Measurements from ENCODE around the gene TUBA3C.
"Not testable (repeated sequence)": the region's sequence is repeated elsewhere in the genome, so short reads cannot be mapped to it uniquely, and the experiment has no call there.

The TUBA3C gene

GRCh38 chr13:19181621-19182485, at the start of gene TUBA3C:
TSS of gene TUBA3C (minus strand) at chr13:19181824. CDS start at chr13:19181747, 77 bp downstream.
- CTCF ChIA-PET = no interaction called here
- Histone ChIP-seq H3K4me1 (ENCODE audit: control insufficient read depth, insufficient read depth, low read length) (no peaks in the 10 kb centered on the region), H3K4me3 (ENCODE audit: low read depth, low read length) (no peak within 1 kb of the TSS), H3K36me3 (ENCODE audit: control insufficient read depth in 2 of 2, insufficient read depth in 1 of 2, low read length in 2 of 2) (no peaks in the 10 kb centered on the region), H3K27ac (ENCODE audit: extremely low read depth, low read depth, low read length) (no peak within 1 kb of the TSS), H3K9me3 (ENCODE audit: control insufficient read depth, insufficient read depth, low read depth, low read length) (no peaks in the 10 kb centered on the region)
- POLR2A ChIA-PET = no interaction called here
- TF ChIP-seq ZNF280D (tag by site-specific recombination; IDR thresholded peaks at IDR 0.05) (no peak), ZEB2 (tag by site-specific recombination; IDR thresholded peaks at IDR 0.05) (no peak), ZNF621 (tag by site-specific recombination; IDR thresholded peaks at IDR 0.05) (no peak), ZNF274 (IDR thresholded peaks at IDR 0.05; ENCODE audit: low read length) (no peak), ZNF274 (tag by site-specific recombination; IDR thresholded peaks at IDR 0.05; ENCODE audit: borderline replicate concordance) (no peak), ZNF140 (tag by site-specific recombination; IDR thresholded peaks at IDR 0.05) (no peak)

- H3K27ac ChIP-seq (ENCODE audit: extremely low read depth, low read depth, low read length); H3K9me3 ChIP-seq (ENCODE audit: control insufficient read depth, insufficient read depth, low read depth, low read length); POLR2A ChIA-PET; H3K36me3 ChIP-seq (ENCODE audit: control insufficient read depth in 2 of 2, insufficient read depth in 1 of 2, low read length in 2 of 2); CTCF ChIA-PET; H3K4me3 ChIP-seq (ENCODE audit: low read depth, low read length); H3K4me1 ChIP-seq (ENCODE audit: control insufficient read depth, insufficient read depth, low read length): not testable (repeated sequence)
Measured at GRCh38 chr13:19207413-19207812, 25.8 kb upstream of the TUBA3C start.

DNA sequence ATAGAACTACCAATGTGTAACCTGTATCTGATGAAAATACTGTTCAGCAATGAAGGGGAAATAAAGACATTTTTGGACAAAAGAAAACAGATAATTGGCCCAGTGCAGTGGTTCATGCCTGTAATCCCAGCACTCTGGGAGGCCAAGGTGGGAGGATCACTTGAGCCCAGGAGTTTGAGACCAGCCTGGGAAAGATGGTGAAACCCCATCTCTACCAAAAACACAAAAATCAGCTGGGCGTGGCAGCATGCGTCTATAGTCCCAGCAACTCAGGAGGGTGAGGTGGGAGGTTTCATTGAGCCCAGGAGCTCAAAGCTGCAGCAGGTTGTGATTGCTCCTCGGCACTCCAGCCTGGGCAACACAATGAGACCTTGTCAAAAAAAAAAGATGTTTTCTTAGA, 11.0 kb upstream of the TUBA3C start:
- H3K27ac ChIP-seq (ENCODE audit: extremely low read depth, low read depth, low read length); H3K9me3 ChIP-seq (ENCODE audit: control insufficient read depth, insufficient read depth, low read depth, low read length); POLR2A ChIA-PET; CTCF ChIA-PET; H3K4me3 ChIP-seq (ENCODE audit: low read depth, low read length); H3K4me1 ChIP-seq (ENCODE audit: control insufficient read depth, insufficient read depth, low read length); H3K36me3 ChIP-seq (ENCODE audit: control insufficient read depth in 2 of 2, insufficient read depth in 1 of 2, low read length in 2 of 2): not testable (repeated sequence)

GRCh38 chr13:19189911-19190310, 8.3 kb upstream of the TUBA3C start:
- CTCF ChIA-PET; H3K36me3 ChIP-seq (ENCODE audit: control insufficient read depth in 2 of 2, insufficient read depth in 1 of 2, low read length in 2 of 2); H3K9me3 ChIP-seq (ENCODE audit: control insufficient read depth, insufficient read depth, low read depth, low read length); H3K4me1 ChIP-seq (ENCODE audit: control insufficient read depth, insufficient read depth, low read length); H3K4me3 ChIP-seq (ENCODE audit: low read depth, low read length); POLR2A ChIA-PET; H3K27ac ChIP-seq (ENCODE audit: extremely low read depth, low read depth, low read length): not testable (repeated sequence)

GRCh38 chr13:19189368-19189767, 7.7 kb upstream of the TUBA3C start:
- CTCF ChIA-PET; H3K27ac ChIP-seq (ENCODE audit: extremely low read depth, low read depth, low read length); POLR2A ChIA-PET; H3K36me3 ChIP-seq (ENCODE audit: control insufficient read depth in 2 of 2, insufficient read depth in 1 of 2, low read length in 2 of 2); H3K4me1 ChIP-seq (ENCODE audit: control insufficient read depth, insufficient read depth, low read length); H3K9me3 ChIP-seq (ENCODE audit: control insufficient read depth, insufficient read depth, low read depth, low read length); H3K4me3 ChIP-seq (ENCODE audit: low read depth, low read length): not testable (repeated sequence)

- TF ChIP-seq ZNF366 (tag by site-specific recombination; conservative IDR thresholded peaks at IDR 0.05) (peak; percentile 60; the same call in 1 of the 2 replicates), GLIS2 (tag by site-specific recombination; IDR thresholded peaks at IDR 0.05) (no peak), ZNF416 (tag by site-specific recombination; IDR thresholded peaks at IDR 0.05) (no peak), ZBTB1 (tag by site-specific recombination; IDR thresholded peaks at IDR 0.05) (no peak), ZNF311 (tag by site-specific recombination; IDR thresholded peaks at IDR 0.05; ENCODE audit: borderline replicate concordance) (no peak)
- no peaks in the 10 kb centered on the region for H3K9me3 ChIP-seq (ENCODE audit: control insufficient read depth, insufficient read depth, low read depth, low read length)
- H3K36me3 ChIP-seq (ENCODE audit: control insufficient read depth in 2 of 2, insufficient read depth in 1 of 2, low read length in 2 of 2) = no peaks in the 10 kb centered on the region
- H3K27ac ChIP-seq (ENCODE audit: extremely low read depth, low read depth, low read length) = no peak overlapping the region
- H3K4me1 ChIP-seq (ENCODE audit: control insufficient read depth, insufficient read depth, low read length) = no peaks in the 10 kb centered on the region
- H3K4me3 ChIP-seq (ENCODE audit: low read depth, low read length) = no peak overlapping the region
- CTCF ChIA-PET = no interaction called here
- POLR2A ChIA-PET = no interaction called here
Measured at GRCh38 chr13:19185865-19186645, 4.4 kb upstream of the TUBA3C start.

Measured in HEK293 (cell line).